SJSA1 (cell line): ENCODE results near the gene JARID2. TPM values are rescaled to one million over a fixed set of nuclear protein-coding genes. Genes with fewer than 3 reads are reported as not detected.
A peak's percentile ranks its signal among the peaks of the same experiment; 100 is the strongest.
"Not testable (repeated sequence)": the region's sequence is repeated elsewhere in the genome, so short reads cannot be mapped to it uniquely, and the experiment has no call there.

Experiments
- DNase-seq, 2 experiments: peaks; one replicate each; pipeline ENCODE4 v3.0.0-alpha.2; 2015 to 2020; ENCODE audit warnings: low spot score in 2 of 2, low read depth in 1 of 2
- H3K27ac ChIP-seq: fragments of 250-450 bp; sonication (Bioruptor Pico); 2 replicates; pipeline ENCODE4 v1.5.1; 2020; ENCODE audit warnings: mild to moderate bottlenecking, moderate library complexity
- H3K27me3 ChIP-seq: fragments of 250-450 bp; sonication (Bioruptor Pico); replicated peaks from 2 replicates; pipeline ENCODE4 v1.5.1; 2020; ENCODE audit warnings: mild to moderate bottlenecking, moderate library complexity
- H3K36me3 ChIP-seq: fragments of 250-450 bp; sonication (Bioruptor Pico); 2 replicates; pipeline ENCODE4 v1.5.1; 2020; ENCODE audit warnings: mild to moderate bottlenecking
- H3K4me1 ChIP-seq: fragments of 250-450 bp; sonication (Bioruptor Pico); replicated peaks from 2 replicates; pipeline ENCODE4 v1.6.1; 2021; ENCODE audit warnings: mild to moderate bottlenecking
- H3K4me3 ChIP-seq: fragments of 250-450 bp; sonication (Bioruptor Pico); 2 replicates; pipeline ENCODE4 v1.5.1; 2020; ENCODE audit warnings: mild to moderate bottlenecking
- H3K9me3 ChIP-seq: fragments of 250-450 bp; sonication (Bioruptor Pico); replicated peaks from 2 replicates; pipeline ENCODE4 v1.5.1; 2020; ENCODE audit warnings: mild to moderate bottlenecking
- total RNA-seq: library from RNA; depleted of rRNA; stranded (reverse); fragments of >200 nt; shearing (Covaris generic); gene quantifications from 2 replicates; pipeline ENCODE4 v1.2.3, GENCODE V29; 2014

Gene JARID2
- total RNA-seq, 1 experiment from 2014 or later, result 7.0 TPM

DNA sequence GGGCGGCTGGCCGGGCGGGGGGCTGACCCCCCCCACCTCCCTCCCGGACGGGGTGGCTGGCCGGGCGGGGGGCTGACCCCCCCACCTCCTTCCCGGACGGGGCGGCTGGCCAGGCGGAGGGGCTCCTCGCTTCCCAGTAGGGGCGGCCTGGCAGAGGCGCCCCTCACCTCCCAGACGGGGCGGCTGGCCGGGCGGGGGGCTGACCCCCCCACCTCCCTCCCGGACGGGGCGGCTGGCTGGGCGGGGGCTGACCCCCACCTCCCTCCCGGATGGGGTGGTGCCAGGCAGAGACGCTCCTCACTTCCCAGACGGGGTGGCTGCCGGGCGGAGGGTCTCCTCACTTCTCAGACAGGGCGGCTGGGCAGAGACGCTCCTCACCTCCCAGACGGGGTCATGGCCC lies 169.8 kb downstream of the JARID2 start:
- H3K27me3 ChIP-seq, H3K27ac ChIP-seq, H3K9me3 ChIP-seq, H3K36me3 ChIP-seq, DNase-seq, H3K4me3 ChIP-seq: not testable (repeated sequence)
- peaks cover 14% of the 10 kb centered on the region for H3K4me1 ChIP-seq

GRCh38 chr6:15416932-15417509 lies 171.2 kb downstream of the JARID2 start:
- Histone ChIP-seq H3K4me1 (peaks cover 14% of the 10 kb centered on the region), H3K9me3 (peaks cover 8% of the 10 kb centered on the region; the same call in 1 of the 2 replicates), H3K36me3 (no peaks in the 10 kb centered on the region), H3K27me3 (no peaks in the 10 kb centered on the region), H3K27ac (no peak overlapping the region), H3K4me3 (no peak overlapping the region)
- DNase-seq, result no peak

DNA sequence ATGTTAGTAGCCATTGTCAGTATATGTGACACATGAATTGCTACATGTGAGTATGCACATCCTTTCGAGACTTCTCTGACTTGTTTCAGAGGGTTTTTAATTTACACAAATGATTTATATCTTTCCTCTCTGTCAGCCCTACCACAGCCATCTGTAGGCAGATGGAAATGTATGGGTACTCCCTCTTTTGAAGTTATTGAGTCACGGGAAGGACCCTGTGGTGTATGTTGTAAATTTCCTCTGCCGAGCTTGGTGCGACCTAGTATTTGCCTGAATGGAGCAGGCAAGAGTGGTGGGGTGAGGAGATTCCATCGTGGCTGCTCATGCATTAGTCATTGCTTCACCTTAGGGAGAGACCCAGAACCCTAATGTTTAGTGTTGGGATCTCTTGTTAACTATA lies 171.9 kb downstream of the JARID2 start:
- Histone ChIP-seq H3K27ac (no peak overlapping the region), H3K4me3 (no peak overlapping the region), H3K27me3 (no peaks in the 10 kb centered on the region), H3K9me3 (peaks cover 8% of the 10 kb centered on the region; the same call in 1 of the 2 replicates), H3K36me3 (no peaks in the 10 kb centered on the region), H3K4me1 (peaks cover 14% of the 10 kb centered on the region)
- peak in 1 of 2 experiments; percentile 21 for DNase-seq

DNA sequence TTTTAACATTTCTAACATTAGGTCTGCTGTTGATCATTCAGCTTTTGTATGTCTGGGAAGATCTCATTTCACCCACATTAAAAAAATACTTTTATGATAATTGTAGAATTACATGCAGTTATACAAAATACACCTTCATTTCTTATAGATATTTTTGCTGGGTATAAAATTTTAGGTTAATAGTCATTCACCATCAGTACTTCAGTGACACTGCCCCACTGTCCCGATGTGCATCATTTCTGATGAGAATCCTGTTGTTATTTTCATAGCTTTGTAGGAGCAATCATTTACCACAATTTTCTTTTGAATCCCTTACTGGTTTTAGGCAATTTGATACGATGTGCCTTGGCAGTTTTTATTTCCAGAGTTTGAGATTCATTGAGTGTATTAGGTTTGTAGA lies 173.6 kb downstream of the JARID2 start:
- Histone ChIP-seq H3K4me3 (no peak overlapping the region), H3K27ac (no peak overlapping the region), H3K4me1 (no peaks in the 10 kb centered on the region), H3K27me3 (no peaks in the 10 kb centered on the region), H3K9me3 (peaks cover 8% of the 10 kb centered on the region; the same call in 1 of the 2 replicates), H3K36me3 (no peaks in the 10 kb centered on the region)
- no peak for DNase-seq

DNA sequence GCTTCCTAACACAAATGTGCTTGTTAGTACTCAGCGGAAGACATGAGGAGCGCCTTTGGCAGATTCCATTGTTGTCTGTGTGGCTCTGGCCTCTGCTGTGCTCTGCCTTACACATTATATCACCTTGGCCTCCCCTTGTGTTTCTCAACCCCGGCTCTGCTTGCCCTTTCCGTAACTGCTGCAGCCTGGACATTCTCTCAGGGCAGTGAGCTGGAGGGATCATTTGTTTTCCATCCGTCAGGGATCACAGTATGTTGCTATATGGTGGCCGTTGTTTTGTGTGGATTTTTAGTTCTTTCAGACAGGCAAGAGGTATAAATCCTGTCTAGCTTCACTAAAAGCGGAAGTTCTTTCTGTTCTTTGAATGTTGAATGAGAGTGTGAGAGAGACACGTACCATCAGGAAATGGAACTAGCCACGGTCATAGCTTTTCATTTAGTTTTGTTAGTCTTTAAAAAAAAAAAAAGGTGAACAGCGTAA lies 175.1 kb downstream of the JARID2 start:
- no peaks in the 10 kb centered on the region for H3K27me3 ChIP-seq
- DNase-seq, result no peak
- H3K9me3 ChIP-seq, result peaks cover 8% of the 10 kb centered on the region; the same call in 1 of the 2 replicates
- H3K4me3 ChIP-seq, result no peak overlapping the region
- H3K36me3 ChIP-seq, result no peaks in the 10 kb centered on the region
- H3K27ac ChIP-seq, result no peak overlapping the region
- no peaks in the 10 kb centered on the region for H3K4me1 ChIP-seq

GRCh38 chr6:15421945-15422733 lies 176.3 kb downstream of the JARID2 start:
- H3K27ac ChIP-seq, result no peak overlapping the region
- no peak overlapping the region for H3K4me3 ChIP-seq
- H3K27me3 ChIP-seq, result no peaks in the 10 kb centered on the region
- H3K4me1 ChIP-seq, result peaks cover 3% of the 10 kb centered on the region; the same call in 1 of the 2 replicates
- DNase-seq, result no peak
- H3K9me3 ChIP-seq, result peaks cover 8% of the 10 kb centered on the region; the same call in 1 of the 2 replicates
- no peaks in the 10 kb centered on the region for H3K36me3 ChIP-seq

DNA sequence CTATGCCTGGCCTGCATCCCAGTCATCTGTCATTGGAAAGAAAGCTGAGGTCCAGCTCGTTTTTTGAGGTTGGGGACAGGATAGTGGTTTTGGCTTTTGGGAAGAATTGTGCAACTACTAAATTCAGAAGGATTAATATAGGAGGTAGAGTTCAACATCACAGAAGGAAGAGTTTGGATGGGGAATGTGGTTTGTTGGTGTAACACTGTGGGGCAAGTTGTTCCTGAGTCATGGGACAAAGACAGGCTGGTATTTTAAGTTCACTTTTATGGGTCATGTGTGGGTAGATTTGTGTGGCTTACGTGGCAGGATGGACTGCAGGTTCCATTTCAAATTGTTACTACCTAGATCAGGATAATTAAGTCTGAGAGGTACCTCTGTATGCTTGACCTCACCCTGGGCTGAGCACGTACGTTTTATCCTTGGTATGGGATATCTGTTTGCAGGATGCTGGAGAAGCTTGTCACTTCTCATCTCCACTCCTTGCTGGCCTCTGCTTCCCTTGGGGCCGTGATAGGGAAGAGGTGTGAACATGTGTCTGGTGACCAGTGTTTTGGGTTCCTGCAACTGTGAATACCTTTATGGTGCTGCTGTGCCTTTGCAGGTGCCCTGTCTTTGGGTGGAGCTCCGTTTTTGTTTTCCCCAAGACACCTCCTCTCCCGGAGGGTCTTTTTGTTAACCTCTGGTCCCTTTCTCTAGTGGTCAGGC lies 177.6 kb downstream of the JARID2 start:
- Histone ChIP-seq H3K9me3 (peaks cover 8% of the 10 kb centered on the region; the same call in 1 of the 2 replicates), H3K27me3 (no peaks in the 10 kb centered on the region), H3K4me3 (no peak overlapping the region), H3K27ac (no peak overlapping the region), H3K36me3 (no peaks in the 10 kb centered on the region), H3K4me1 (peaks cover 8% of the 10 kb centered on the region)
- no peak for DNase-seq

DNA sequence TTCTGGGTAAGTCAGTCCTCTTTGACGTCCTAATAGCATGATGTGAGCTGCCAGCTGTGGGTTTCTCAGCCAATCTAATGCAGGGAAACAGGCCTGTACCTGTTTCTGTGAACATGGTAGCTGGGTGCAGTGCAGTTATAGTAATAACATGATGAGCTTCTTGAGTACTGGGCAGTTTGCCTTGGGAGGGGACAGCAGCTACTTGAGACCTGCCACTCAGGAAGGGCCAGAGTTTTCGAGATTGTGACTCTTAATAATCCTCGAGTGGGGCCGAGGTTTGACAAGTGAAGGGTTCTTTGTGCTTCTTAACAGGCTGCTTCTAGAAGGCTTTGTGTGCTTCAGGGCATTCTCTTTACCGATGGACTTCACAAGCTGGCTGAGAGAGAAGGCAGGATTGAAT lies 180.1 kb downstream of the JARID2 start:
- no peaks in the 10 kb centered on the region for H3K9me3 ChIP-seq
- H3K27me3 ChIP-seq, result no peaks in the 10 kb centered on the region
- H3K4me3 ChIP-seq, result no peak overlapping the region
- peaks cover 26% of the 10 kb centered on the region for H3K4me1 ChIP-seq
- no peak for DNase-seq
- no peaks in the 10 kb centered on the region for H3K36me3 ChIP-seq
- no peak overlapping the region for H3K27ac ChIP-seq

- no peaks in the 10 kb centered on the region for H3K27me3 ChIP-seq
- no peak overlapping the region for H3K4me3 ChIP-seq
- peaks cover 29% of the 10 kb centered on the region for H3K4me1 ChIP-seq
- no peak overlapping the region for H3K27ac ChIP-seq
- H3K9me3 ChIP-seq, result no peaks in the 10 kb centered on the region
- H3K36me3 ChIP-seq, result no peaks in the 10 kb centered on the region
- no peak for DNase-seq
Measured at GRCh38 chr6:15426395-15426794, 180.5 kb downstream of the JARID2 start.

- DNase-seq, result no peak
- Histone ChIP-seq H3K4me3 (no peak overlapping the region), H3K9me3 (no peaks in the 10 kb centered on the region)
Measured at GRCh38 chr6:15426901-15427300, 181.0 kb downstream of the JARID2 start.

DNA sequence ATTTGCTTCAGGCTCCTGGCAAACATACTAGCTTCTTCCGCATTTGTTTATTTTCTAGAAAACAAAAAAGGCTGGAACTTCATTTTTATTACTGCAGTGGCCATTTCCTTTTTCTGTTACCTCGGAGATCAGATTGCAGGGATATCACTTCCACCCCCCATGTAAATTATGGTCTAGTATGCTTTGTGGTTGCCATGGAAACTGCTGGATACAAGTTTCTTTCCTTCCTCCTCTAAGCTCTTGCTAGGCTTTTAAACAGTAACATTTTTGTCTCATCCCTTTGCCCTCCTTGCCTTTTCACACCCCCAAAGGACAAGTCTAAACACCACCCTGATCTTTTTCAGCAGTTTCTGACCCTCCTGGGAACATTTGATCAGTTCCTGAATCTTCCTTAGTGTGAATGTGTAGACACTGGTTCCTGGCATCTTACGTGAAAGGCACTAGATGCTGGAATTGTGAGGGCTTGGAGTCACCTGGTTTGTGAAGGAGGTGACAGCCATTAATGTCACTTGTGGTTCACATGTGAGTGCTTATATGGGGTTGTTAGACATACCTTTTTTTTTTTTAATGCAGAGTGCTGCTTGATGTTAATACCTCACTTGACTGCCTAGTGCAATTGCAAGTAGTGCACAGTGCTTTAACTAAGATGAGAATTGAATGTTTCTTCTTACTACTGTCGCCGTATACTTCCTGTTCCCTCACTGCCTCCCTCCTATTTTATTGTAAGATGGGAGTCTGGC lies 181.6 kb downstream of the JARID2 start:
- Histone ChIP-seq H3K4me1 (peaks cover 39% of the 10 kb centered on the region), H3K36me3 (no peaks in the 10 kb centered on the region), H3K27me3 (no peaks in the 10 kb centered on the region), H3K27ac (no peak overlapping the region), H3K9me3 (no peaks in the 10 kb centered on the region), H3K4me3 (no peak overlapping the region)
- DNase-seq, result no peak

More at GRCh38 chr6:15426901-15427300, 181.0 kb downstream of the JARID2 start:
- H3K27me3 ChIP-seq, result no peaks in the 10 kb centered on the region
- no peaks in the 10 kb centered on the region for H3K36me3 ChIP-seq
- H3K27ac ChIP-seq, result no peak overlapping the region
- H3K4me1 ChIP-seq, result peaks cover 34% of the 10 kb centered on the region

DNA sequence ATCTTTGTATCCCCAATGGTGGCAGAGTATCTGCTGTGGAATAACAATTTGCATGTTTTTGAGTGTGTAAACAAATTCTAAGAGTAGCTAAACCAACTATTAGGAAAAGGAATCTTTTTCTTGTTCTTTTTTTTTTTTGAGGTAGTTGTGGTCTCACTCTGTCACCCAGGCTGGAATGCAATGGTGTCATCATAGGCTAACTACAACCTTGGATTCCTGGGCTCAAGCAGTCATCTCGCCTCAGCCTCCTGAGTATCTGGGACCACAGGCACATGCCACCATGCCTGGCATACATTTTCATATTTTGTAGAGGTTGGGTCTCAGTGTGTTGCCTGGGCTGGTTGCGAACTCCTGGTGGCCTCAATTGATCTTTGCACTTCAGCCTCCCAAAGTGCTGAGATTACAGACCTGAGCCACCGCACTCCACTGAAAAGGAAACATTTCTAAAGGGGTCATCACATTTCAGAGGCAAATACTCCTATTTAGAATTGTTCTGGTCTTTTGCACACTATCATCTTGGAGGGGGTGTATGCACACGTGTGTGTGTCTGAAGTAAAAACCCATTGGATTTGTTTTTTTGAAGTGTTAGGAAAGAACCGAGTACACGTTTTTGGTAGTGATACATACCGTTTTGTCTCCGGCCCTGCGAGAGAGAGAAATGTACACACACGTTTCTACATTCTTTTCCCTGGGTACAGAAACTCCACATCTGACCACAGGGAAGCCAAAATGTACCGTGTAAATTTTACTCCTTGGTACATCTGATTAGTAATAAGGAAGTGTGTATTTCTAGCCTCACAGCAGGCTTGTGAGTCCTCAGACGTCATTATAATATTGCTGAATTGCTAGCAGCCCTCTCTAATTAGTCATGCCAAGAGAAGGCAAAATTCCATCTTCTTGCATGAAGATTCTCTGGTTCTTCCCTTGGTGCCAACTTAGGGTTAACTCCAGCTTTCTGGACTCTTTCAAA lies 183.6 kb downstream of the JARID2 start:
- Histone ChIP-seq H3K4me3 (no peak overlapping the region), H3K27me3 (no peaks in the 10 kb centered on the region), H3K36me3 (no peaks in the 10 kb centered on the region), H3K27ac (peak overlapping the region; percentile 8), H3K9me3 (peaks cover under 1% of the 10 kb centered on the region; the same call in 1 of the 2 replicates), H3K4me1 (peaks cover 50% of the 10 kb centered on the region)
- peak; percentile 50 to 52 for DNase-seq
